SU-DHL-6 (cell line): Measurements from ENCODE around the gene SLC22A8.

Experiments
- EZH2phosphoT487 ChIP-seq: fragments of 200-600 bp; sonication (generic), shearing (Covaris generic); conservative IDR thresholded peaks from 2 replicates; pipeline ENCODE4 v1.6.1; 2018; ENCODE audit warnings: mild to moderate bottlenecking, antibody characterized with exemption, low read length, moderate library complexity, mixed read lengths
- TF ChIP-seq, protein P1 (sequence below): fragments of 200-600 bp; sonication (generic); IDR thresholded peaks from one replicate; pipeline ENCODE4 v1.5.1; 2017; ENCODE audit warnings: antibody characterized with exemption, mild to moderate bottlenecking, low read length, moderate library complexity; ENCODE audit not compliant: insufficient read depth, poor library complexity, severe bottlenecking

DNA sequence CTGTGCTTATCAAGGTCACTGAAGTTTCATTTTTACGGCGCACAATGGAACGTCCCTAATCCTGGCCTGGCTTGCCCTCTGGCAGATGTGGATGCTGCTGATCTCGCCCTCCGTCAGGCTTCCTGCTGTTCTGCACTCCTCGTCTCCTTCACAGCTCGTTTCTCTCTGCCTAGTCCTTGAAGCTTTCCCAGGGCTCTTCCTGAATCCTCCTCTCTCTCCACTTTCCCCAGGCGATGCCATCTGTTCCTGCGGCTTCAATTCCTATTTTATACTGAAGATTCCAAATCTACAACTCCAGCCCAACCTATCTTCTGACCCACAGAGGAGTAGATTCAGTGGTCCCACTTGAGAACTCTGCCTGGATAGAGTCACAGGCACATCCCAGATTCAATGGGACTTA lies 14.2 kb downstream of the SLC22A8 start:
- TF ChIP-seq, protein P1, sequence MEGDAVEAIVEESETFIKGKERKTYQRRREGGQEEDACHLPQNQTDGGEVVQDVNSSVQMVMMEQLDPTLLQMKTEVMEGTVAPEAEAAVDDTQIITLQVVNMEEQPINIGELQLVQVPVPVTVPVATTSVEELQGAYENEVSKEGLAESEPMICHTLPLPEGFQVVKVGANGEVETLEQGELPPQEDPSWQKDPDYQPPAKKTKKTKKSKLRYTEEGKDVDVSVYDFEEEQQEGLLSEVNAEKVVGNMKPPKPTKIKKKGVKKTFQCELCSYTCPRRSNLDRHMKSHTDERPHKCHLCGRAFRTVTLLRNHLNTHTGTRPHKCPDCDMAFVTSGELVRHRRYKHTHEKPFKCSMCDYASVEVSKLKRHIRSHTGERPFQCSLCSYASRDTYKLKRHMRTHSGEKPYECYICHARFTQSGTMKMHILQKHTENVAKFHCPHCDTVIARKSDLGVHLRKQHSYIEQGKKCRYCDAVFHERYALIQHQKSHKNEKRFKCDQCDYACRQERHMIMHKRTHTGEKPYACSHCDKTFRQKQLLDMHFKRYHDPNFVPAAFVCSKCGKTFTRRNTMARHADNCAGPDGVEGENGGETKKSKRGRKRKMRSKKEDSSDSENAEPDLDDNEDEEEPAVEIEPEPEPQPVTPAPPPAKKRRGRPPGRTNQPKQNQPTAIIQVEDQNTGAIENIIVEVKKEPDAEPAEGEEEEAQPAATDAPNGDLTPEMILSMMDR, result no peak
- no peak for TF ChIP-seq EZH2phosphoT487
